Measurements from ENCODE around the gene GBF1. TPM values are rescaled to one million over a fixed set of nuclear protein-coding genes. Genes with fewer than 3 reads are reported as not detected.
A peak's percentile ranks its signal among the peaks of the same experiment; 100 is the strongest.

GBF1 gene
- total RNA-seq, 1 donor from 2014 or later: 59.9 TPM

DNA sequence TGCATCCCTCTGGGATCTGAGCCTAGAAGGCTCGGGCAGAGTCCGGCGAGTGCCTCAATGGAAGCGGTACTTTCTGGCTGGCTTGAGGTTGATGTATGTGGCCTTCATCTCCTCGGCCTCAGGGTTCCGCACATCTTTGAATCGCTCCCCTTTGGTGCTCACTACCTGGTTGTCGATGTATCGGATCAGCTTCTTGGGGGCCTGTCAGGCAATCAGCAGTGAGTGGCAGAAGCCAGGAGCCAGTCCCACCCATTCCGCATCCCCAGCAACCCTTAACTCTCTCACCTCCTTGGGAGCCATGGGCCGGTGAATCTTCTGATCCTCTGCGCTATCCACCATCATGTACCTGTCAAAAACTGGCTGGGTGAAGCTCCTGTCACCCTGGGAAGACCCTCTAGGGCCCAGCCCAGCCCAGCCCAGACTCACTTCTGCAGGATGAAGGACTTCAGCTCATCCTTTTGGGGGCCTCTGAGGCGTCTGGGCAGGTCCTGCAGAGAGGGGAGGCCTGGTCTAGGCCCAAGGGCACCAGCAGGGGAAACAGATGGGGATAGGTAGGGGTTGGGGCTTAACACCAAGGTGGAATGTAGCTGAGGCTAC is 178.1 kb downstream of the GBF1 start:
- DNase-seq (ENCODE audit: extremely low spot score, unreplicated experiment): no peak
- Mint-ChIP-seq H3K27ac (ENCODE audit: unreplicated experiment) (no peak overlapping the region), H3K4me1 (ENCODE audit: unreplicated experiment) (peaks cover 33% of the 10 kb centered on the region), H3K36me3 (ENCODE audit: unreplicated experiment) (peaks cover 1% of the 10 kb centered on the region), H3K4me3 (ENCODE audit: unreplicated experiment) (no peak overlapping the region), H3K9me3 (ENCODE audit: unreplicated experiment) (no peaks in the 10 kb centered on the region), H3K27me3 (ENCODE audit: unreplicated experiment) (no peaks in the 10 kb centered on the region)
- TF ChIP-seq, protein P1, sequence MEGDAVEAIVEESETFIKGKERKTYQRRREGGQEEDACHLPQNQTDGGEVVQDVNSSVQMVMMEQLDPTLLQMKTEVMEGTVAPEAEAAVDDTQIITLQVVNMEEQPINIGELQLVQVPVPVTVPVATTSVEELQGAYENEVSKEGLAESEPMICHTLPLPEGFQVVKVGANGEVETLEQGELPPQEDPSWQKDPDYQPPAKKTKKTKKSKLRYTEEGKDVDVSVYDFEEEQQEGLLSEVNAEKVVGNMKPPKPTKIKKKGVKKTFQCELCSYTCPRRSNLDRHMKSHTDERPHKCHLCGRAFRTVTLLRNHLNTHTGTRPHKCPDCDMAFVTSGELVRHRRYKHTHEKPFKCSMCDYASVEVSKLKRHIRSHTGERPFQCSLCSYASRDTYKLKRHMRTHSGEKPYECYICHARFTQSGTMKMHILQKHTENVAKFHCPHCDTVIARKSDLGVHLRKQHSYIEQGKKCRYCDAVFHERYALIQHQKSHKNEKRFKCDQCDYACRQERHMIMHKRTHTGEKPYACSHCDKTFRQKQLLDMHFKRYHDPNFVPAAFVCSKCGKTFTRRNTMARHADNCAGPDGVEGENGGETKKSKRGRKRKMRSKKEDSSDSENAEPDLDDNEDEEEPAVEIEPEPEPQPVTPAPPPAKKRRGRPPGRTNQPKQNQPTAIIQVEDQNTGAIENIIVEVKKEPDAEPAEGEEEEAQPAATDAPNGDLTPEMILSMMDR (IDR thresholded peaks at IDR 0.05): no peak

DNA sequence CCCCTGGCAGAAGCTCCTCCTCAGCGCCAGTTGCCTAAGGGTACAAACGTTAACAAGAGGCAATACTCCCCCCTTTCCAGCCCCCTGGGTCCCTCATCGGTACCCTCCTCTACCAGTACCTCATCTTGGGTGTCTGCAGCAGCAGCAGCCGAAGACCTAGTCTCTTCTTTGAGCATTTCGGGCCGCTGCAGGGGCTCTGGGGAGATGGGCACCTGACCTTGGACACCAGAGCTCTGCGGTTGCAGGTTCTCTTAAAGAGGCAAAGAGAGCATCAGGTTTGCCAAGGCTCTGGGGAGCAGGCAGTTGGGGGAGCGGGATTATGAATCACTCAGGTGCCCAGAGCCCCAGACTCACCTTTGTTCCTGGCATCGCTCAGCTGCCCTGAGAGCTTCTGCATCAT is 178.8 kb downstream of the GBF1 start:
- Mint-ChIP-seq H3K36me3 (ENCODE audit: unreplicated experiment) (peaks cover 1% of the 10 kb centered on the region), H3K9me3 (ENCODE audit: unreplicated experiment) (no peaks in the 10 kb centered on the region), H3K4me1 (ENCODE audit: unreplicated experiment) (peaks cover 31% of the 10 kb centered on the region), H3K27me3 (ENCODE audit: unreplicated experiment) (no peaks in the 10 kb centered on the region), H3K4me3 (ENCODE audit: unreplicated experiment) (no peak overlapping the region), H3K27ac (ENCODE audit: unreplicated experiment) (no peak overlapping the region)
- TF ChIP-seq, protein P1 (IDR thresholded peaks at IDR 0.05): no peak
- peak; percentile 80 for DNase-seq (ENCODE audit: extremely low spot score, unreplicated experiment)

DNA sequence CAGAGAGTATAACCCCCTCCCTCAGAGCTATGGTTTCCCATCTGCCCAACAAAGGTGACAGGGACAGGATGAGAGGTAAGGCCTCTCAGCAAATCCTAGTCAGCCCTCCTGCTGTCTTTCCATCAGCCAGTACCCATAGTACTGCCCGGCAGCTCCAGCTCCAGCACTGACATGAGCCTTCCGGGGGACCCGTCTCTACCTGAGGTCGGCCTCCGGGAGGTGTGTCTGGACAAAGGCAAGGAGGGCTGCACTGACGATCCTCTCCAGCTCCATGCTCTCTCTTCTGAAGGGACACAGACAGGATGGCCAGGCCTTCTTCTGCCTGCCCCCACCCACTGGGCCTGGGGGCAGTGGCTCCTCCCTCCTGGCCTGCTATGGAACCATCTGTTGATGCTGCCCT is 179.6 kb downstream of the GBF1 start:
- no peak overlapping the region for H3K4me3 Mint-ChIP-seq (ENCODE audit: unreplicated experiment)
- peaks cover 1% of the 10 kb centered on the region for H3K36me3 Mint-ChIP-seq (ENCODE audit: unreplicated experiment)
- DNase-seq (ENCODE audit: extremely low spot score, unreplicated experiment): no peak
- H3K4me1 Mint-ChIP-seq (ENCODE audit: unreplicated experiment): peaks cover 24% of the 10 kb centered on the region
- H3K27me3 Mint-ChIP-seq (ENCODE audit: unreplicated experiment): no peaks in the 10 kb centered on the region
- H3K9me3 Mint-ChIP-seq (ENCODE audit: unreplicated experiment): no peaks in the 10 kb centered on the region
- no peak overlapping the region for H3K27ac Mint-ChIP-seq (ENCODE audit: unreplicated experiment)
- TF ChIP-seq, protein P1 (IDR thresholded peaks at IDR 0.05): no peak

DNA sequence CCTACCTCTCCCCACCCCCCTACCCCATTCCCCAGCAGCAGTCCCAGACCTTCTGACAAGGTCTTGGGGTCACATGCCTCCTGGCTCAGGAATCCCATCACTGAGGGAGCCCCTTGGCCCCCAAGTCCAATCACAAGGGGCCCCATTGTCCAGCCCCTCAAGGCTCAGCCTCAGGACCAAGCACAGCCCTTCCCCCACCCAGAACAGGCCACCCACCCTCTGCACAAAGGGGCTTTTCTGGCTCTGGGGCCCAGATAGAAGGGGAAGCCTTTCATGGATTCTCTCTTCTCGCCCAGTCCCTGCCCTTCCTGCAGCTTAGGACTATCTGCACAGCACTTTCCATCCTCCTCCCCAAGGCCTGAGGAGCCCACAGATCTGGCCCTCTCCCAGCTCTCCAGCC is 180.1 kb downstream of the GBF1 start:
- TF ChIP-seq, protein P1 (IDR thresholded peaks at IDR 0.05): no peak
- Mint-ChIP-seq H3K27ac (ENCODE audit: unreplicated experiment) (no peak overlapping the region), H3K4me3 (ENCODE audit: unreplicated experiment) (no peak overlapping the region)

DNA sequence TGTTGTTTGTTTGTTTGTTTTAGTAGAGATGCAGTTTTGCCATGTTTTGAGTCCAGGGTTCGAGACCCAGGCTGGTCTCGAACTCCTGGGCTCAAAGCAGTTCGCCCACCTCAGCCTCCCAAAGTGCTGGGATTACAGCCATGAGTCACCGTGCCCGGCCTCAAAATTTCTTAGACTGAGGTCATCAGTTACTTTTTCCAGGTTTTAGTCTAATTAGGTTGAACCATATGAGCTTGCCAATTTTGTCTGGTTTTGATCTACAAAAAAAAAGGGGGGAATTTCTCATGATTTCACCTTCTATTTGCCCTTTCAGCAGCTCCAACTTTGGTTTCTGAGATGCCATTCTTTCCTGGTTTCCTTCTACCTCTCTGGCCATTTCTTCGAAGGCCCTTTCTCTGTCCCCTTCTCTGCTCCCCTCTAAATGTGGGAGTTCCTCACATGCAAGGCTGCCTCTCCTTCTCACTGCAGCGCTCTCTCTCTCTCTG is 181.5 kb downstream of the GBF1 start:
- H3K4me3 Mint-ChIP-seq (ENCODE audit: unreplicated experiment): no peak overlapping the region
- H3K4me1 Mint-ChIP-seq (ENCODE audit: unreplicated experiment): peaks cover 17% of the 10 kb centered on the region
- DNase-seq (ENCODE audit: extremely low spot score, unreplicated experiment): no peak
- TF ChIP-seq, protein P1 (IDR thresholded peaks at IDR 0.05): no peak
- H3K27me3 Mint-ChIP-seq (ENCODE audit: unreplicated experiment): no peaks in the 10 kb centered on the region
- no peak overlapping the region for H3K27ac Mint-ChIP-seq (ENCODE audit: unreplicated experiment)
- peaks cover 1% of the 10 kb centered on the region for H3K36me3 Mint-ChIP-seq (ENCODE audit: unreplicated experiment)
- no peaks in the 10 kb centered on the region for H3K9me3 Mint-ChIP-seq (ENCODE audit: unreplicated experiment)

More for the DNA sequence above, 180.1 kb downstream of the GBF1 start:
- Mint-ChIP-seq H3K9me3 (ENCODE audit: unreplicated experiment) (no peaks in the 10 kb centered on the region), H3K27me3 (ENCODE audit: unreplicated experiment) (no peaks in the 10 kb centered on the region), H3K36me3 (ENCODE audit: unreplicated experiment) (peaks cover 1% of the 10 kb centered on the region), H3K4me1 (ENCODE audit: unreplicated experiment) (peaks cover 18% of the 10 kb centered on the region)
- DNase-seq (ENCODE audit: extremely low spot score, unreplicated experiment): no peak

Measured in osteocyte (in vitro differentiated cells).